HCT116 (cell line): ENCODE results near the gene OR52B6. TPM values are rescaled to one million over a fixed set of nuclear protein-coding genes. Genes with fewer than 3 reads are reported as not detected.

Source experiments
- ATAC-seq: fragments of 200-7000 bp; cut with Tn5 transposase; 2 replicates; pipeline ENCODE4 v1.9.1; 2020; ENCODE audit warnings: mild to moderate bottlenecking, moderate library complexity
- BruUV-seq: library from RNA; stranded (reverse); fragments of 400-500 nt; replicated peaks from 2 replicates; lab custom pipeline; 2021; lab: Mats Ljungman, UMichigan
- CTCF ChIA-PET: fragments of 300-600 bp; sonication (Branson Sonifier 250); formaldehyde crosslinking; loops from one replicate; lab custom pipeline; 2021; ENCODE audit warnings: antibody characterized with exemption; lab: Charles Lee
- POLR2A ChIA-PET: fragments of 300-600, 350-600 bp; sonication (Branson Sonifier 250); formaldehyde crosslinking; loops from one replicate; lab custom pipeline; 2021; ENCODE audit warnings: antibody characterized with exemption; lab: Charles Lee
- RAD21 ChIA-PET, 2 experiments: fragments of 300-600 bp; sonication (Branson Sonifier 250); formaldehyde crosslinking; loops; one replicate each; lab custom pipeline; 2023; ENCODE audit warnings: low total read pairs in 2 of 2; ENCODE audit not compliant: uncharacterized antibody in 2 of 2, unreplicated experiment in 2 of 2, low non-redundant PET in 1 of 2; lab: Charles Lee
- DNase-seq: peaks from one replicate; pipeline ENCODE4 v3.0.0-alpha.2; 2010; ENCODE audit warnings: low read depth, low spot score
- H2AFZ ChIP-seq: fragments of 200-600 bp; shearing (Covaris generic), sonication (generic); 2 replicates; pipeline ENCODE4 v1.6.1; 2017; ENCODE audit warnings: low read depth, mixed run types, mixed read lengths, antibody characterized with exemption, low read length; ENCODE audit not compliant: poor library complexity, severe bottlenecking
- H3K27ac ChIP-seq: 2 replicates; pipeline ENCODE4 v1.5.1; 2012; ENCODE audit warnings: low read depth, low read length
- H3K27me3 ChIP-seq: fragments of 200-600 bp; sonication (generic); 2 replicates; pipeline ENCODE4 v1.6.1; 2016; ENCODE audit warnings: mixed run types, low read length, mixed read lengths; ENCODE audit not compliant: insufficient read depth
- H3K36me3 ChIP-seq, 2 experiments: fragments of 200-500 bp in 1 of 2; fragments of 200-600 bp in 1 of 2; sonication (Bioruptor generic) in 1 of 2; sonication (generic) in 1 of 2; 2 replicates each; pipeline versions ENCODE4 v1.5.1 to v1.6.1; 2014 to 2016; ENCODE audit warnings: low read length in 2 of 2, inconsistent platforms in 1 of 2, mixed read lengths in 1 of 2, mixed run types in 1 of 2; ENCODE audit not compliant: insufficient read depth in 2 of 2, control insufficient read depth in 1 of 2
- H3K4me1 ChIP-seq, 2 experiments: fragments of 200-600 bp in 1 of 2; sonication (generic) in 1 of 2; 2 replicates each; pipeline versions ENCODE4 v1.5.1 to v1.6.1; 2012 to 2017; ENCODE audit warnings: low read length in 2 of 2, inconsistent platforms in 1 of 2, mild to moderate bottlenecking in 1 of 2, mixed read lengths in 1 of 2, mixed run types in 1 of 2, moderate library complexity in 1 of 2; ENCODE audit not compliant: insufficient read depth in 2 of 2, control insufficient read depth in 1 of 2
- H3K4me2 ChIP-seq: fragments of 200-600 bp; sonication (generic); 2 replicates; pipeline ENCODE4 v1.6.1; 2017; ENCODE audit warnings: mixed run types, low read length, mixed read lengths
- H3K4me3 ChIP-seq, 2 experiments: fragments of 200-600 bp in 1 of 2; sonication (generic) in 1 of 2; replicated peaks in 1 of 2; 2 replicates each; pipeline ENCODE4 v1.5.1; 2011 to 2016; ENCODE audit warnings: low read length in 2 of 2, control low read depth in 1 of 2, low read depth in 1 of 2, mild to moderate bottlenecking in 1 of 2, mixed read lengths in 1 of 2, mixed run types in 1 of 2
- H3K79me2 ChIP-seq: fragments of 200-600 bp; sonication (generic); 2 replicates; pipeline ENCODE4 v1.6.1; 2017; ENCODE audit warnings: mild to moderate bottlenecking, mixed run types, low read length, moderate library complexity, mixed read lengths; ENCODE audit not compliant: insufficient read depth
- H3K9ac ChIP-seq: fragments of 200-600 bp; sonication (generic); 2 replicates; pipeline ENCODE4 v1.6.1; 2016; ENCODE audit warnings: low read length, mixed read lengths
- H3K9me2 ChIP-seq: fragments of 200-600 bp; sonication (generic), shearing (Covaris generic); 2 replicates; pipeline ENCODE4 v1.6.1; 2017; ENCODE audit warnings: mixed run types, mild to moderate bottlenecking, moderate library complexity; ENCODE audit not compliant: insufficient read depth
- H3K9me3 ChIP-seq, 2 experiments: fragments of 200-500 bp in 1 of 2; fragments of 200-600 bp in 1 of 2; sonication (Bioruptor generic) in 1 of 2; sonication (generic) in 1 of 2; 2 replicates each; pipeline ENCODE4 v1.6.1; 2014 to 2017; ENCODE audit warnings: low read length in 2 of 2, mixed read lengths in 2 of 2, inconsistent platforms in 1 of 2, low read depth in 1 of 2, mild to moderate bottlenecking in 1 of 2, mixed run types in 1 of 2, moderate library complexity in 1 of 2; ENCODE audit not compliant: control insufficient read depth in 1 of 2, insufficient read depth in 1 of 2
- H4K20me1 ChIP-seq: fragments of 200-600 bp; sonication (generic), shearing (Covaris generic); 2 replicates; pipeline ENCODE4 v1.6.1; 2017; ENCODE audit warnings: mixed run types, mild to moderate bottlenecking, moderate library complexity; ENCODE audit not compliant: insufficient read depth
- ATF3 ChIP-seq: IDR thresholded peaks from 2 replicates; pipeline ENCODE4 v1.6.1; 2012
- CBX3 ChIP-seq: IDR thresholded peaks from 2 replicates; pipeline ENCODE4 v1.6.1; 2012; ENCODE audit warnings: low read depth
- EGR1 ChIP-seq: IDR thresholded peaks from 2 replicates; pipeline ENCODE4 v1.6.1; 2012; ENCODE audit warnings: low read depth
- ELF1 ChIP-seq: IDR thresholded peaks from 2 replicates; pipeline ENCODE4 v1.6.1; 2012; ENCODE audit warnings: low read depth, borderline replicate concordance
- EZH2 ChIP-seq: fragments of 200-600 bp; sonication (generic); IDR thresholded peaks from 2 replicates; pipeline ENCODE4 v1.6.1; 2017; ENCODE audit warnings: antibody characterized with exemption, mixed run types
- EZH2phosphoT487 ChIP-seq: fragments of 200-600 bp; IDR thresholded peaks from 2 replicates; pipeline ENCODE4 v1.6.1; 2018; ENCODE audit warnings: antibody characterized with exemption, borderline replicate concordance
- FOSL1 ChIP-seq: IDR thresholded peaks from 2 replicates; pipeline ENCODE4 v1.6.1; 2012; ENCODE audit warnings: low read depth
- POLR2A ChIP-seq: IDR thresholded peaks from 2 replicates; pipeline ENCODE4 v1.7.0; 2011; ENCODE audit warnings: borderline replicate concordance; ENCODE audit not compliant: insufficient read depth, insufficient read length; ENCODE audit errors: extremely low read depth
- POLR2AphosphoS5 ChIP-seq: IDR thresholded peaks from 2 replicates; pipeline ENCODE4 v1.6.1; 2011; ENCODE audit warnings: mild to moderate bottlenecking, low read depth, low read length, moderate library complexity
- SP1 ChIP-seq: IDR thresholded peaks from 2 replicates; pipeline ENCODE4 v1.6.1; 2012; ENCODE audit warnings: low read depth
- SRF ChIP-seq: IDR thresholded peaks from 2 replicates; pipeline ENCODE4 v1.6.1; 2012; ENCODE audit warnings: low read depth
- TCF7L2 ChIP-seq: IDR thresholded peaks from 2 replicates; pipeline ENCODE4 v1.7.0; 2011; ENCODE audit warnings: borderline replicate concordance, inconsistent platforms; ENCODE audit not compliant: insufficient read depth, insufficient read length; ENCODE audit errors: extremely low read depth
- YY1 ChIP-seq: IDR thresholded peaks from 2 replicates; pipeline ENCODE4 v1.6.1; 2011; ENCODE audit warnings: low read length, low read depth, moderate library complexity, mild to moderate bottlenecking; ENCODE audit not compliant: insufficient replicate concordance; ENCODE audit errors: extremely low read depth
- ZBTB33 ChIP-seq: IDR thresholded peaks from 2 replicates; pipeline ENCODE4 v1.6.1; 2011; ENCODE audit warnings: mild to moderate bottlenecking, low read length, moderate library complexity; ENCODE audit not compliant: insufficient replicate concordance; ENCODE audit errors: extremely low read depth
- ZFX ChIP-seq: fragments of 450-650 bp; IDR thresholded peaks from 2 replicates; pipeline ENCODE4 v1.6.1; 2017
- ZNF274 ChIP-seq: fragments of 200-500 bp; sonication (Bioruptor generic); IDR thresholded peaks from 2 replicates; pipeline ENCODE4 v1.6.1; 2014; ENCODE audit warnings: mild to moderate bottlenecking, low read depth, low read length, inconsistent platforms
- intact Hi-C: fragments of 100-400 bp; cut with micrococcal nuclease; formaldehyde crosslinking; loops from 2 replicates; pipeline ENCODE4 v1.10.0; 2022
- total RNA-seq: library from RNA; stranded (reverse); gene quantifications from one replicate; pipeline ENCODE4 v1.2.1, GENCODE V29; 2021; ENCODE audit not compliant: unreplicated experiment
- TF ChIP-seq, protein P1 (sequence below), 3 experiments: fragments of 200-600 bp in 1 of 3; sonication (generic) in 1 of 3; IDR thresholded peaks in 2 of 3; conservative IDR thresholded peaks in 1 of 3; 2 replicates each; pipeline ENCODE4 v1.5.1; 2012 to 2017; ENCODE audit warnings: low read depth in 2 of 3, low read length in 2 of 3, antibody characterized with exemption in 1 of 3, borderline replicate concordance in 1 of 3, control low read depth in 1 of 3, mild to moderate bottlenecking in 1 of 3, mixed read lengths in 1 of 3, mixed run types in 1 of 3, moderate library complexity in 1 of 3; ENCODE audit not compliant: insufficient read depth in 1 of 3
- TF ChIP-seq, protein P2 (sequence below): IDR thresholded peaks from 2 replicates; pipeline ENCODE4 v1.6.1; 2012

Gene OR52B6
- total RNA-seq, 1 experiment from 2014 or later: not detected

DNA sequence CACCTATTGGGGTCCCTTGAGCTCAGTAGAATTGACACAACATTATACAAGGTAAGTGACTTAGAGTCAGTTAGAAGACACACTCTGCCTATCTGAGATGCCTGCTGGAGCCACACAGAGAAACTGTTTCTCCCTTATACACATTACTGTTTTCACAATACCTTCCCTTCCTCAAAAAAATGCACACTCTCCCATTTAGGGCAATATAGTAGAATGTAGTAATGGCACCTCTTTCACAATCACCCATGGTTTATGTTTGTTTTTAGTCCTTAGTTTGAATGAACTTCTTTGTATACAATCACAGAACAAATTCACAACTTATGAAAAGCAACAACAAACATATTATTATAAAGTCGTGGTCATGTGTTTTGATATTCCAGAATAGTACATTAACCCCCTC, 46.6 kb upstream of the OR52B6 start:
- DNase-seq (no peak), ATAC-seq (no peak)
- Histone ChIP-seq H3K79me2 (no peaks in the 10 kb centered on the region), H3K9me2 (no peaks in the 10 kb centered on the region), H3K27me3 (peaks cover 43% of the 10 kb centered on the region; the same call in 1 of the 2 replicates), H3K4me1 (no peaks in the 10 kb centered on the region), H2AFZ (no peak overlapping the region), H3K36me3 (no peaks in the 10 kb centered on the region), H3K4me2 (no peak overlapping the region), H3K4me3 (no peak overlapping the region), H3K27ac (no peak overlapping the region), H3K9me3 (no peaks in the 10 kb centered on the region), H3K9ac (no peak overlapping the region), H4K20me1 (no peaks in the 10 kb centered on the region; the same call in 1 of the 2 replicates)
- CTCF ChIA-PET: no interaction called here
- BruUV-seq: no TSS peak
- POLR2A ChIA-PET: no interaction called here
- no peak for TF ChIP-seq ZNF274
- intact Hi-C loops: no loop called here
- RAD21 ChIA-PET: no interaction called here

GRCh38 chr11:5536482-5536881, 44.2 kb upstream of the OR52B6 start:
- DNase-seq: no peak
- Histone ChIP-seq H4K20me1 (no peaks in the 10 kb centered on the region; the same call in 1 of the 2 replicates), H3K27me3 (peaks cover 27% of the 10 kb centered on the region; the same call in 1 of the 2 replicates), H3K27ac (no peak overlapping the region), H3K9me2 (no peaks in the 10 kb centered on the region), H3K9me3 (no peaks in the 10 kb centered on the region), H3K4me3 (no peak overlapping the region), H3K79me2 (no peaks in the 10 kb centered on the region), H3K36me3 (no peaks in the 10 kb centered on the region), H3K9ac (no peak overlapping the region), H3K4me1 (no peaks in the 10 kb centered on the region), H3K4me2 (no peak overlapping the region), H2AFZ (no peak overlapping the region)
- ChIA-PET CTCF (no interaction called here), POLR2A (no interaction called here), RAD21 (no interaction called here)
- intact Hi-C loops: no loop called here
- ATAC-seq: no peak
- no TSS peak for BruUV-seq
- TF ChIP-seq EZH2phosphoT487 (no peak), ZBTB33 (no peak), POLR2A (no peak), SRF (no peak), TCF7L2 (no peak), POLR2AphosphoS5 (no peak), FOSL1 (no peak), CBX3 (no peak), ATF3 (no peak), SP1 (no peak), ZNF274 (no peak), EZH2 (no peak), ELF1 (no peak), YY1 (no peak), EGR1 (no peak), ZFX (no peak)
- TF ChIP-seq, protein P1, sequence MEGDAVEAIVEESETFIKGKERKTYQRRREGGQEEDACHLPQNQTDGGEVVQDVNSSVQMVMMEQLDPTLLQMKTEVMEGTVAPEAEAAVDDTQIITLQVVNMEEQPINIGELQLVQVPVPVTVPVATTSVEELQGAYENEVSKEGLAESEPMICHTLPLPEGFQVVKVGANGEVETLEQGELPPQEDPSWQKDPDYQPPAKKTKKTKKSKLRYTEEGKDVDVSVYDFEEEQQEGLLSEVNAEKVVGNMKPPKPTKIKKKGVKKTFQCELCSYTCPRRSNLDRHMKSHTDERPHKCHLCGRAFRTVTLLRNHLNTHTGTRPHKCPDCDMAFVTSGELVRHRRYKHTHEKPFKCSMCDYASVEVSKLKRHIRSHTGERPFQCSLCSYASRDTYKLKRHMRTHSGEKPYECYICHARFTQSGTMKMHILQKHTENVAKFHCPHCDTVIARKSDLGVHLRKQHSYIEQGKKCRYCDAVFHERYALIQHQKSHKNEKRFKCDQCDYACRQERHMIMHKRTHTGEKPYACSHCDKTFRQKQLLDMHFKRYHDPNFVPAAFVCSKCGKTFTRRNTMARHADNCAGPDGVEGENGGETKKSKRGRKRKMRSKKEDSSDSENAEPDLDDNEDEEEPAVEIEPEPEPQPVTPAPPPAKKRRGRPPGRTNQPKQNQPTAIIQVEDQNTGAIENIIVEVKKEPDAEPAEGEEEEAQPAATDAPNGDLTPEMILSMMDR (IDR thresholded peaks at IDR 0.05 in 2 of 3, conservative IDR thresholded peaks at IDR 0.05 in 1 of 3; ENCODE audit: borderline replicate concordance in 1 of 3, insufficient read depth in 1 of 3, low read depth in 2 of 3, low read length in 2 of 3): no peak
- TF ChIP-seq, protein P2, sequence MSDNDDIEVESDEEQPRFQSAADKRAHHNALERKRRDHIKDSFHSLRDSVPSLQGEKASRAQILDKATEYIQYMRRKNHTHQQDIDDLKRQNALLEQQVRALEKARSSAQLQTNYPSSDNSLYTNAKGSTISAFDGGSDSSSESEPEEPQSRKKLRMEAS: no peak
